ENCODE results near the gene PPM1H. TPM values are rescaled to one million over a fixed set of nuclear protein-coding genes. Genes with fewer than 3 reads are reported as not detected.
A peak's percentile ranks its signal among the peaks of the same experiment; 100 is the strongest.

Gene PPM1H
- total RNA-seq, 4 donors from 2014 or later = 1.4 to 4.9 (median 2.4) TPM

- peak in 1 of 3 donors; percentile 25 for TF ChIP-seq CTCF (IDR thresholded peaks at IDR 0.05)
- peak; percentile 94 for ATAC-seq (ENCODE audit: low FRiP score)
- peak; percentile 35 for DNase-seq (ENCODE audit: low spot score)
Observed at GRCh38 chr12:62603061-62603810, 331.7 kb downstream of the PPM1H start.

GRCh38 chr12:62602255-62603060 lies 332.5 kb downstream of the PPM1H start:
- no peak for TF ChIP-seq CTCF (IDR thresholded peaks at IDR 0.05)
- ATAC-seq (ENCODE audit: low FRiP score) = peak; percentile 83
- DNase-seq (ENCODE audit: low spot score) = peak; percentile 71

GRCh38 chr12:62601765-62602164 lies 333.2 kb downstream of the PPM1H start:
- TF ChIP-seq CTCF (IDR thresholded peaks at IDR 0.05) = no peak
- ATAC-seq (ENCODE audit: low FRiP score) = no peak
- no peak for DNase-seq (ENCODE audit: low spot score)

GRCh38 chr12:62599854-62600437 lies 335.0 kb downstream of the PPM1H start:
- ATAC-seq (ENCODE audit: low FRiP score) (no peak), DNase-seq (ENCODE audit: low spot score) (no peak)
- TF ChIP-seq CTCF (IDR thresholded peaks at IDR 0.05) = no peak

GRCh38 chr12:62598846-62599245 lies 336.1 kb downstream of the PPM1H start:
- ATAC-seq (ENCODE audit: low FRiP score) (no peak), DNase-seq (ENCODE audit: low spot score) (no peak)
- no peak for TF ChIP-seq CTCF (IDR thresholded peaks at IDR 0.05)

- no peak for DNase-seq (ENCODE audit: low spot score)
- TF ChIP-seq CTCF (IDR thresholded peaks at IDR 0.05) = no peak
- ATAC-seq (ENCODE audit: low FRiP score) = no peak
Observed at GRCh38 chr12:62597253-62597652, 337.7 kb downstream of the PPM1H start.

Small RNA genes within 50 kb of the gene (small RNA-seq; reads per million reads assigned to genes)
- gene MIRLET7I = 1,164 reads per million, percentile 99 among the genes with 10 or more reads in this experiment
- not detected for gene RF00019
- gene RNU1-83P = not detected

Other genes with a start within 250 kb of the PPM1H start
- 10 to 100 TPM; 24.4 to 59.0 (median 41.0) TPM for gene AVPR1A, start 216.1 kb upstream of the PPM1H start, total RNA-seq

Measured in omental fat pad (tissue), 4 donors.